ENCODE results near the gene ZNF616. TPM values are rescaled to one million over a fixed set of nuclear protein-coding genes. Genes with fewer than 3 reads are reported as not detected.

ZNF616 gene
- total RNA-seq, 1 experiment from 2014 or later: 34.6 TPM

- ChIA-PET POLR2A (no interaction called here), CTCF (no interaction called here)
- Mint-ChIP-seq H3K27me3 (ENCODE audit: low read depth) (no peaks in the 10 kb centered on the region), H3K4me3 (no peak overlapping the region), H3K9me3 (peaks cover 19% of the 10 kb centered on the region), H3K36me3 (peaks cover 89% of the 10 kb centered on the region), H3K4me1 (no peaks in the 10 kb centered on the region), H3K27ac (no peak overlapping the region)
- ATAC-seq (no peak), DNase-seq (ENCODE audit: low spot score) (no peak)
- TF ChIP-seq ZNF121 (CRISPR knock-in tag; IDR thresholded peaks at IDR 0.05): no peak
- no peak for TF ChIP-seq PRRX2 (CRISPR knock-in tag; IDR thresholded peaks at IDR 0.05)
- TF ChIP-seq AR (CRISPR knock-in tag; IDR thresholded peaks at IDR 0.05): no peak
- TF ChIP-seq CDX4 (CRISPR knock-in tag; IDR thresholded peaks at IDR 0.05; ENCODE audit: borderline replicate concordance): no peak
- TF ChIP-seq SP1 (CRISPR knock-in tag; conservative IDR thresholded peaks at IDR 0.05): no peak
- TF ChIP-seq NFYB (CRISPR knock-in tag; conservative IDR thresholded peaks at IDR 0.05; ENCODE audit: low read depth): no peak
- no peak for TF ChIP-seq PREB (CRISPR knock-in tag; IDR thresholded peaks at IDR 0.05; ENCODE audit: borderline replicate concordance)
- no peak for TF ChIP-seq ZNF219 (CRISPR knock-in tag; IDR thresholded peaks at IDR 0.05; ENCODE audit: borderline replicate concordance)
- no peak for TF ChIP-seq ATF1 (CRISPR knock-in tag; IDR thresholded peaks at IDR 0.05)
- TF ChIP-seq SMAD4 (CRISPR knock-in tag; IDR thresholded peaks at IDR 0.05): no peak
- TF ChIP-seq ZNF671 (CRISPR knock-in tag; IDR thresholded peaks at IDR 0.05): no peak
- TF ChIP-seq EMX1 (CRISPR knock-in tag; IDR thresholded peaks at IDR 0.05): no peak
- no peak for TF ChIP-seq ZNF281 (CRISPR knock-in tag; IDR thresholded peaks at IDR 0.05)
- no peak for TF ChIP-seq FOXJ3 (CRISPR knock-in tag; IDR thresholded peaks at IDR 0.05; ENCODE audit: borderline replicate concordance)
- no peak for TF ChIP-seq ETV6 (CRISPR knock-in tag; IDR thresholded peaks at IDR 0.05)
These were observed 53.3 kb downstream of the ZNF616 start for GRCh38 chr19:52086481-52086880.

- Mint-ChIP-seq H3K27me3 (ENCODE audit: low read depth) (no peaks in the 10 kb centered on the region; the same call in 1 of the 2 replicates), H3K4me1 (no peaks in the 10 kb centered on the region), H3K36me3 (peaks cover 96% of the 10 kb centered on the region), H3K4me3 (no peak overlapping the region), H3K9me3 (peaks cover 62% of the 10 kb centered on the region), H3K27ac (no peak overlapping the region)
- no peak for DNase-seq (ENCODE audit: low spot score)
- ChIA-PET POLR2A (no interaction called here), CTCF (no interaction called here)
- ATAC-seq: no peak
- TF ChIP-seq PRDM15 (CRISPR knock-in tag; IDR thresholded peaks at IDR 0.05) (no peak), CREM (CRISPR knock-in tag; IDR thresholded peaks at IDR 0.05) (no peak), ZNF138 (CRISPR knock-in tag; conservative IDR thresholded peaks at IDR 0.05) (no peak), PRRX2 (CRISPR knock-in tag; IDR thresholded peaks at IDR 0.05) (no peak), ZNF671 (CRISPR knock-in tag; IDR thresholded peaks at IDR 0.05) (no peak), FOXJ3 (CRISPR knock-in tag; IDR thresholded peaks at IDR 0.05; ENCODE audit: borderline replicate concordance) (no peak), RELA (CRISPR knock-in tag; IDR thresholded peaks at IDR 0.05; ENCODE audit: borderline replicate concordance) (no peak), OVOL2 (CRISPR knock-in tag; IDR thresholded peaks at IDR 0.05; ENCODE audit: borderline replicate concordance) (no peak), NFATC4 (CRISPR knock-in tag; IDR thresholded peaks at IDR 0.05) (no peak), IRF1 (CRISPR knock-in tag; IDR thresholded peaks at IDR 0.05) (no peak)
These were observed 69.2 kb downstream of the ZNF616 start for GRCh38 chr19:52070496-52070895.

Data from WTC11 (cell line).